Epithelial cell of esophagus (primary cell): Measurements from ENCODE around the gene JPH4.
"Not testable (repeated sequence)": the region's sequence is repeated elsewhere in the genome, so short reads cannot be mapped to it uniquely, and the experiment has no call there.

Experiments
- DNase-seq: peaks from one replicate; pipeline ENCODE4 v3.0.0; 2010; ENCODE audit warnings: low read depth
- H3K4me3 ChIP-seq: 2 replicates; pipeline ENCODE4 v1.5.1; 2011; ENCODE audit warnings: mild to moderate bottlenecking, low read length, control low read depth
- TF ChIP-seq, protein P1 (sequence below): IDR thresholded peaks from 2 replicates; pipeline ENCODE4 v1.5.1; 2011; ENCODE audit warnings: low read depth, mild to moderate bottlenecking, low read length, control low read depth, inconsistent platforms; ENCODE audit not compliant: insufficient read depth; ENCODE audit errors: missing control alignments

Gene JPH4

DNA sequence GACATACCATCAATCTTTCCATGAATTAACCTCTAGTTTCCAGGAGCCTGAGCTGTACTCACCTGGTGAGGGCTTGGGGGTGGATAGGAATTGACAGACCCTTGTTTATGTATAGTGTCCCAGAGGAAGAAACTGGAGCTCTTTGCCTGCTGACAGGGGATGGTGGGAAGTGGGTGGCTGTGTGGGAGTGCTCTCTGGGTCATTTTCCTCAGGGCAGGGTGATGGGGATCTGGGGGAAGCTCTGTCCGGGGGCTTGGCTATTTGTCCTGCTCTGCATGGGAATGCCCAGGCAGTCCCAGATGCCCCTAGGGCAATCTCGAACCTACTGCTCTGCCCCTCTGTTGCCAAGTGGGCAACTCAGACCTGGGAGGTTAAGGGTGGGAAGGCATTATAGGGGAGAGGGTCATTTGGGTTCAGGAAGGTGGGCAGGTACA lies 35.8 kb upstream of the JPH4 start:
- no peak for DNase-seq
- TF ChIP-seq, protein P1, sequence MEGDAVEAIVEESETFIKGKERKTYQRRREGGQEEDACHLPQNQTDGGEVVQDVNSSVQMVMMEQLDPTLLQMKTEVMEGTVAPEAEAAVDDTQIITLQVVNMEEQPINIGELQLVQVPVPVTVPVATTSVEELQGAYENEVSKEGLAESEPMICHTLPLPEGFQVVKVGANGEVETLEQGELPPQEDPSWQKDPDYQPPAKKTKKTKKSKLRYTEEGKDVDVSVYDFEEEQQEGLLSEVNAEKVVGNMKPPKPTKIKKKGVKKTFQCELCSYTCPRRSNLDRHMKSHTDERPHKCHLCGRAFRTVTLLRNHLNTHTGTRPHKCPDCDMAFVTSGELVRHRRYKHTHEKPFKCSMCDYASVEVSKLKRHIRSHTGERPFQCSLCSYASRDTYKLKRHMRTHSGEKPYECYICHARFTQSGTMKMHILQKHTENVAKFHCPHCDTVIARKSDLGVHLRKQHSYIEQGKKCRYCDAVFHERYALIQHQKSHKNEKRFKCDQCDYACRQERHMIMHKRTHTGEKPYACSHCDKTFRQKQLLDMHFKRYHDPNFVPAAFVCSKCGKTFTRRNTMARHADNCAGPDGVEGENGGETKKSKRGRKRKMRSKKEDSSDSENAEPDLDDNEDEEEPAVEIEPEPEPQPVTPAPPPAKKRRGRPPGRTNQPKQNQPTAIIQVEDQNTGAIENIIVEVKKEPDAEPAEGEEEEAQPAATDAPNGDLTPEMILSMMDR, result no peak

DNA sequence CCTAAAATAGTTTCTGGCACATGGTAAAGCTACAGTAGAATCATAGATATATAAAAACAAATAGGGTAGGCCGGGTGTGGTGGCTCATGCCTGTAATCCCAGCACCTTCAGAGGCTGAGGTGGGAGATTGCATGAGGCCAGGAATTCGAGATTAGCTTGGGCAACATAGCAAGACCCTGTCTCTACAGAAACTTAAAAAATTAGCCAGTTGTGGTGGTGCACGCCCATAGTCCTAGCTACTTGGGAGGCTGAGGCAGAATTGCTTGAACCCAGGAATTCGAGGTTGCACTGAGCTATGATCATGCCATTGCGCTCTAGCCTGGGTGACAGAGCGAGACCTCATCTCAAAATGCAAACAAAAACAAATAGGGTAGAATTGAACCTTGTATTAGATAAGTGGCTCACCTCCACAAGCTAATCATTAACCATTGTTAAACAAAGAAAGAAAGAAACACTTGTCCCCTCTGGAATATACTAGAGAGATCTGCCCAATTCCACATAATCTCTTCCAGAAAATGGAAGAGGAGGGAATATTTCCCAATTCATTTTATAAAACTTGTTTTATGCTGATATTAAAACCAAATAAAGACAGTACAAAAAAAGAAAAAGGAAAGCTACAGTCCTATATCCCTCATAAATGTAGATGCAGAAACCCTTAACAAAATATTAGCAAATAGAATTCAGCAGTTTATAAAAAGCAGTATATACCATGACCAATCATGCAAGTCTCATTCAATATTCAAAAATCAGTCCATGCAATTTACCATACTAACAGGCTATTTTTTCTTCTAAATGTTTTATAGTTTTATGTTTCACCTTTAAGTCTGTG lies 34.9 kb upstream of the JPH4 start:
- TF ChIP-seq, protein P1, result no peak
- DNase-seq, result no peak
- no peak overlapping the region for H3K4me3 ChIP-seq

More for the DNA sequence above, 35.8 kb upstream of the JPH4 start:
- H3K4me3 ChIP-seq, result no peak overlapping the region

DNA sequence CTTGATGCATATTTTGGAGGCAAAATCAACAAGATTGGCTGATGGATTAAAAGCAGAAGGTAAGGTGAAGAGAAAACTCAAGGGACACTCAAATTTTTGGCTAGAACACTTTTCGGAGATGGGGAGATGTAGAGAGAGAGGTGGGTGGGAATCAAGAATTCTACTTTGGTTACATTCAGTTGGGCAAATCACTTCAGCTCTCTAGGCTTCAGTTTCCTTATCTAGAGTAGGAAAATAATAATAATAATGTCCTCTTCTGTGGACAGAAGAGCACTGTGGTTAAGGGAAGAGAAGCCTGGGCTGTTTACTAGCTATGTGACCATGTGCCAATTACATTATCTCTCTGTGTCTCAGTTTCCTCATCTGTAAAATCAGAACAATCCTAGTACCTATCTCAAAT lies 34.2 kb upstream of the JPH4 start:
- H3K4me3 ChIP-seq, result no peak overlapping the region
- no peak for DNase-seq
- TF ChIP-seq, protein P1, result no peak

DNA sequence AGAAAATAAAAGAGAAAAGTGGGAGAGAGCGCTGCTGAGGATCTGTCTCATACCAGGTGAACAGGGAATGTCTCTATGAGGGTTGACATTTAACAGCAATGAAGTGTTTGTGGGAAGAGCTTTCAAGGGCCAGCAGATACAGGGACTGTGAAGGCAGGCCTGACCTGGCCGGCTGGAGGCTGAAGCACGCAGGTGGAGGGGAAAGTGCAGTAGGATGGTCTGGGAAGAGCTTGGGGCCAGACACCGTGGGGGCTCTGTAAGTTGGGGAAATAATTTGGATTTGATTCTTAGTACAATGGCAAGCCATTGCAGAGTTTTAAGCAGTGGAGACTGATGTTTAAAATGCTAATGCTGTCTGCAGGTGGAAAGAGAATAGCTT lies 33.8 kb upstream of the JPH4 start:
- no peak for DNase-seq
- H3K4me3 ChIP-seq, result no peak overlapping the region
- TF ChIP-seq, protein P1, result no peak

DNA sequence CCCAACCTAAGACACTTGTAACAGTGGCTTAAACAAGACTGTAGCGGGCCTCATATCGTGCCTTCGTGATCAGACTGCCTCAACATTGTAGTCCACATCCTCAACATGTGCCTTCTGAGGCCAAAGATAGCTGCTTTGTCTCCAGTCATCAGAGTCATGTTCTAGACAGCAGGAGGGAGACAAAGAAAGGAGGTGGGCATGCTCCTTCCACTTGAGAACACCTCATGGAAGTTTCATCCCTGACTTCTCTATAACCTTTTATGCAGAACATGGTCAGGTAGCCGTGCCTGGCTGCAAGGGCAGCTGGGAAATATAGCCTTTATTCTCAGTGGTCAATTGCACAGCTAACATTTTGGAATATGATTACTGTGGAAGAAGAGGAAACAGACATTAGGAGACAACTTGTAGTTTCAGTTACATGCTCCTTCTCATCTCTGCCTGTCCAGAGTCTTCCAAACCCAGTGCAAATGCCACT lies 32.3 kb upstream of the JPH4 start:
- no peak for DNase-seq
- no peak overlapping the region for H3K4me3 ChIP-seq
- TF ChIP-seq, protein P1, result no peak

DNA sequence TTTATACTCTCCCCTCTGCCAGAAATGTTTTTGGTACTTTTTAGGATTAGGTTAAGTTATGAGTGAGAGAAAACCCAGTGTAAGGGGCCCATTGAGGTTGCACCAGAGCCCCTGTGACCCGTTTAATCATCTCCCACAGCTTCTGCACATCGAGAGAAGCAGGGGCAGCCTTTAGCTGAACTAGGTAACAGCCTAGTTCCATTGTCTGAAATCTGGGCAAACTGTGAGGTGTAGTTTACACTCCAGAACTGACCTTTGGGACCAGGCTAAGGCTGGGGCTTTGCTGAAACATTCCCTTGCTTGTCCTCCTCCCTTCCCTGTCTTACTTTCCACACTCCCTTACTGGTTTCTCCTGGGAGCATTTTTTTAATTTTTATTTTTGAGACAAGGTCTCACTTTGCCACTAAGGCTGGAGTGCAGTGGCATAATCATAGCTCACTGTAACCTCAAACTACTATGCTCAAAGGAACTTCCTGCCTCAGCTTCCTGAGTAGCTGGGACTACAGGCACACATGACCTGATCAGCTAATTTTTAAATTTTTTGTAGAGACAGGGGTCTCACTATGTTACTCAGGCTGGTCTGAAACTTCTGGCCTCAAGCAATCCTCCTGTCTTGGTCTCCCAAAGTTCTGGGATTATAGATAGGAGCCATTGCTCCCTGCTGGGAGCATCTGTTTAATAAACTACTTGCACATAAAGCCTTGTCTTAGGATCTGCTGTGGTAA lies 31.7 kb upstream of the JPH4 start:
- no peak for DNase-seq
- TF ChIP-seq, protein P1, result no peak
- no peak overlapping the region for H3K4me3 ChIP-seq

DNA sequence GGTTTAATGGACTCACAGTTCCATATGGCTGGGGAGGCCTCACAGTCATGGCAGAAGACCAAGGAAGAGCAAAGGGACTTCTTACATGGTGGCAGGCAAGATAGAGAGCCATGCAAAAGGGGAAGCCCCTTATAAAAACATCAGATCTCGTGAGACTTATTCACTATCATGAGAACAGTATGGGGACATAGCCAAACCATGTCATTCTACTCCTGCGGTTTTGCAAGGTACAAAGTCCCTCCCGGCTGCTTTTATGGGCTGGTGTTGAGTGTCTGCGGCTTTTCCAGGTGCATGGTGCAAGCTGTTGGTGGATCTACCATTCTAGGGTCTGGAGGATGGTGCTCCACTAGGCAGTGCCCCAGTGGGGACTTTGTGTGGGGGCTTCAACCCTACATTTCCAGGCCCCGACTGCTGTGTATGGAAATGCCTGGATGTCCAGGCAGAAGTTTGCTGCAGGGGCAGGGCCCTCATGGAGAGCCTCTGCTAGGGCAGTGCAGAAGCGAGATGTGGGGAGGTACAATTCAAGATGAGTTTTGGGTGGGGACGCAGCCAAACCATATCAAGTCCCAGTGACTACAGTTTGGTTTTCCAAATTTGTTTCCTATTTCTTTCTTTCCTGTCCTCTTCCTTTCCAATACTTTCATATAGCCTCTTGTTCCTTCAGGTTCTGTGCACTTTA lies 31.0 kb upstream of the JPH4 start:
- not testable (repeated sequence) for DNase-seq, H3K4me3 ChIP-seq
